ENCODE results near the gene CCND3.

DNA sequence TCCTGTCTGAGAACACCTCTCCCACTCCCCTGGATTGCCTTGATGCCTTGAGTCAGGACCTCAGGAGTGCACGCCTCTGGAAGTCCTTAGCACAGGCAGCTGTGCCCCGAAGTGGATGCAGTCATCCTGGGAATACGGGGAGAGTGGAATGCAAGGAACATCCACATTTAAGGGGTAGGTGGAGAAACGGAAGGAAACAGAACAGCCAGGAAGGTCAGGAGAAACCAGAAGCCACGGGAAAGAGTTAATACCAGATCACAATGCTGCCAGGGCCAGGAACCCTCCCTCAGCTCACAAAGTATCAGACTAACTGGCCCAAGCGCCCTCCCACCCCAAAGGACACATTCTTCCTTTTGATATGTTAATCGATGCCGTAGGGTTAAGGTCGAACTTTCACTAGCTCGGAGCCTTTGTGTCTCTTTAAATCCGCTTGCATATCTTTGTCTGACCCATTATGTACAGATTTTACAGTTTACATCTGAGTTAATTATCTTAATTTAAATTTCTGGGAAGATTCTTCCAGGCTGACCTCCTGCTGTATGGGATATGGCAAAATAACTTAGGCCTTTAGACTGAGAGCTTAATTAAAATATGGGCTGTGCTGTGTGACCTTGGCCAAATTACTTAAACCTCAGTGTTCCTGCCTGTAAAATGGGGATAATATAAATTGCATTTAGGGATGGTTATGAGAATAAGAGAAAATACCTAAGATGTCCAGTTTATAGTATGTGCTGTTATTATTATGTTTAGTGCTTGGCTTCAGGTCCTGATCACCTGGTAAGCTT, 24.0 kb upstream of the CCND3 start:
- TF ChIP-seq POLR2A (IDR thresholded peaks at IDR 0.05; ENCODE audit: borderline replicate concordance, extremely low read depth, insufficient read depth, insufficient read length) = no peak
- no peak for TF ChIP-seq EZH2 (IDR thresholded peaks at IDR 0.05)
- no peak for TF ChIP-seq EZH2phosphoT487 (IDR thresholded peaks at IDR 0.05; ENCODE audit: borderline replicate concordance)
- TF ChIP-seq YY1 (IDR thresholded peaks at IDR 0.05; ENCODE audit: extremely low read depth, insufficient replicate concordance, low read depth, low read length) = no peak
- TF ChIP-seq, protein P1, sequence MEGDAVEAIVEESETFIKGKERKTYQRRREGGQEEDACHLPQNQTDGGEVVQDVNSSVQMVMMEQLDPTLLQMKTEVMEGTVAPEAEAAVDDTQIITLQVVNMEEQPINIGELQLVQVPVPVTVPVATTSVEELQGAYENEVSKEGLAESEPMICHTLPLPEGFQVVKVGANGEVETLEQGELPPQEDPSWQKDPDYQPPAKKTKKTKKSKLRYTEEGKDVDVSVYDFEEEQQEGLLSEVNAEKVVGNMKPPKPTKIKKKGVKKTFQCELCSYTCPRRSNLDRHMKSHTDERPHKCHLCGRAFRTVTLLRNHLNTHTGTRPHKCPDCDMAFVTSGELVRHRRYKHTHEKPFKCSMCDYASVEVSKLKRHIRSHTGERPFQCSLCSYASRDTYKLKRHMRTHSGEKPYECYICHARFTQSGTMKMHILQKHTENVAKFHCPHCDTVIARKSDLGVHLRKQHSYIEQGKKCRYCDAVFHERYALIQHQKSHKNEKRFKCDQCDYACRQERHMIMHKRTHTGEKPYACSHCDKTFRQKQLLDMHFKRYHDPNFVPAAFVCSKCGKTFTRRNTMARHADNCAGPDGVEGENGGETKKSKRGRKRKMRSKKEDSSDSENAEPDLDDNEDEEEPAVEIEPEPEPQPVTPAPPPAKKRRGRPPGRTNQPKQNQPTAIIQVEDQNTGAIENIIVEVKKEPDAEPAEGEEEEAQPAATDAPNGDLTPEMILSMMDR (IDR thresholded peaks at IDR 0.05 in 2 of 3, conservative IDR thresholded peaks at IDR 0.05 in 1 of 3; ENCODE audit: borderline replicate concordance in 1 of 3, insufficient read depth in 1 of 3, low read depth in 2 of 3, low read length in 2 of 3) = no peak
- no peak for TF ChIP-seq ATF3 (IDR thresholded peaks at IDR 0.05)
- TF ChIP-seq POLR2AphosphoS5 (IDR thresholded peaks at IDR 0.05; ENCODE audit: low read depth, low read length) = no peak
- no peak for TF ChIP-seq RAD21 (IDR thresholded peaks at IDR 0.05; ENCODE audit: low read depth)

Measured in HCT116 (cell line).